GM19328 (cell line): ENCODE measurements around the gene CCDC178.
"Not testable (repeated sequence)": the region's sequence is repeated elsewhere in the genome, so short reads cannot be mapped to it uniquely, and the experiment has no call there.

Experiments used
- ATAC-seq: cut with Tn5 transposase; IDR thresholded peaks from one replicate; pipeline ENCODE4 v1.9.1; 2021; ENCODE audit warnings: mild to moderate bottlenecking, moderate library complexity; ENCODE audit not compliant: unreplicated experiment

Gene CCDC178

GRCh38 chr18:33369711-33370449 is 70.6 kb downstream of the CCDC178 start:
- ATAC-seq, result no peak

GRCh38 chr18:33356735-33357134 is 83.8 kb downstream of the CCDC178 start:
- no peak for ATAC-seq

- ATAC-seq, result no peak
These were observed 84.8 kb downstream of the CCDC178 start for GRCh38 chr18:33355756-33356155.

GRCh38 chr18:33355263-33355662 is 85.3 kb downstream of the CCDC178 start:
- ATAC-seq, result no peak

- ATAC-seq, result no peak
These were observed 90.3 kb downstream of the CCDC178 start for GRCh38 chr18:33350256-33350655.

- ATAC-seq, result not testable (repeated sequence)
These were observed 100.8 kb downstream of the CCDC178 start for GRCh38 chr18:33339733-33340132.

- ATAC-seq, result no peak
These were observed 105.7 kb downstream of the CCDC178 start for GRCh38 chr18:33334781-33335180.

- ATAC-seq, result no peak
These were observed 109.8 kb downstream of the CCDC178 start for GRCh38 chr18:33330711-33331110.

GRCh38 chr18:33326975-33327374 is 113.5 kb downstream of the CCDC178 start:
- ATAC-seq, result no peak

GRCh38 chr18:33317640-33318039 is 122.9 kb downstream of the CCDC178 start:
- no peak for ATAC-seq

GRCh38 chr18:33316146-33316587 is 124.4 kb downstream of the CCDC178 start:
- no peak for ATAC-seq

GRCh38 chr18:33307520-33307919 is 133.0 kb downstream of the CCDC178 start:
- no peak for ATAC-seq

- ATAC-seq, result no peak
These were observed 136.2 kb downstream of the CCDC178 start for GRCh38 chr18:33304277-33304676.

GRCh38 chr18:33291539-33291938 is 149.0 kb downstream of the CCDC178 start:
- no peak for ATAC-seq

GRCh38 chr18:33288082-33288716 is 152.3 kb downstream of the CCDC178 start:
- no peak for ATAC-seq

GRCh38 chr18:33282709-33283333 is 157.7 kb downstream of the CCDC178 start:
- ATAC-seq, result no peak

- ATAC-seq, result no peak
These were observed 158.4 kb downstream of the CCDC178 start for GRCh38 chr18:33282142-33282541.

GRCh38 chr18:33277431-33277830 is 163.1 kb downstream of the CCDC178 start:
- ATAC-seq, result no peak

- ATAC-seq, result no peak
These were observed 164.7 kb downstream of the CCDC178 start for GRCh38 chr18:33275843-33276242.

- ATAC-seq, result no peak
These were observed 170.2 kb downstream of the CCDC178 start for GRCh38 chr18:33270297-33270696.

- no peak for ATAC-seq
These were observed 171.3 kb downstream of the CCDC178 start for GRCh38 chr18:33269223-33269622.

- ATAC-seq, result no peak
These were observed 176.0 kb downstream of the CCDC178 start for GRCh38 chr18:33264566-33264965.
